Measurements from ENCODE around the gene VWF. TPM values are rescaled to one million over a fixed set of nuclear protein-coding genes. Genes with fewer than 3 reads are reported as not detected.

The VWF gene
- total and polyA plus RNA-seq, 2 of the 13 experiments (the other 11 are each of a cell fraction or from before 2014, with no cell fraction given) = 0.20 to 0.25 TPM

GRCh38 chr12:6086316-6086715 lies 38.2 kb downstream of the VWF start (continued):
- no peak for TF ChIP-seq ZNF407 (CRISPR knock-in tag; IDR thresholded peaks at IDR 0.05; ENCODE audit: not compliant biosample characterization)

- H3K4me1 ChIP-seq (ENCODE audit: insufficient read depth, low read length) = peaks cover 41% of the 10 kb centered on the region
- POLR2A ChIA-PET = no interaction called here
Observed at GRCh38 chr12:6085841-6086240, 38.6 kb downstream of the VWF start.

More at GRCh38 chr12:6085841-6086240, 38.6 kb downstream of the VWF start:
- no peak overlapping the region for H3K4me3 ChIP-seq (replicated peaks in 1 of 3; ENCODE audit: insufficient read depth in 1 of 3, low read depth in 2 of 3, low read length in 3 of 3)
- H2AFZ ChIP-seq (ENCODE audit: low read length) = no peak overlapping the region
- no peak overlapping the region for H3K4me2 ChIP-seq (ENCODE audit: low read depth, low read length)
- no peaks in the 10 kb centered on the region for H4K20me1 ChIP-seq (ENCODE audit: insufficient read depth, low read length)
- in situ Hi-C loops (cut with HindIII; ENCODE audit: extremely low pct_ligation_motif_present, low pct_unique_long_range_greater_than_20kb) (no loop called here), intact Hi-C loops (cut with micrococcal nuclease; ENCODE audit: unreplicated experiment) (no loop called here)
- DNase-seq (ENCODE audit: low spot score) = no peak
- no peaks in the 10 kb centered on the region for H3K36me3 ChIP-seq (replicated peaks in 1 of 2; ENCODE audit: control insufficient read depth in 1 of 2, insufficient read depth in 2 of 2, low read length in 2 of 2)
- WGBS (ENCODE audit: low lambda C conversion rate) = 33% methylated on average over 3 of the region's 3 CpGs
- TF ChIP-seq LCORL (IDR thresholded peaks at IDR 0.05) (no peak), LCORL (CRISPR knock-in tag; IDR thresholded peaks at IDR 0.05) (no peak), ERF (CRISPR knock-in tag; IDR thresholded peaks at IDR 0.05) (no peak)
- H3K79me2 ChIP-seq (ENCODE audit: insufficient read depth, low read length) = no peaks in the 10 kb centered on the region
- no peak for FAIRE-seq
- no peak overlapping the region for H3K27ac ChIP-seq (ENCODE audit: extremely low read length, insufficient read depth, low read length)
- CTCF ChIA-PET (ENCODE audit: low intra/inter-chr PET ratio, low total read pairs) = no interaction called here
- H3K9ac ChIP-seq (ENCODE audit: insufficient read depth, low read depth, low read length) = no peak overlapping the region
- H3K27me3 ChIP-seq (ENCODE audit: control insufficient read depth in 1 of 2, insufficient read depth in 2 of 2, low read length in 2 of 2) = peaks cover 0 to 7% of the 10 kb centered on the region in 2 experiments; a peak in 2 of 5 replicates
- BruUV-seq (replicated peaks) = no TSS peak
- ATAC-seq = no peak
- no peaks in the 10 kb centered on the region for H3K9me3 ChIP-seq (ENCODE audit: low read length)

Measured in HepG2 (cell line).